HG03159 (cell line): ENCODE data around the gene IMMP2L.

ENCODE experiments used
- ATAC-seq: cut with Tn5 transposase; IDR thresholded peaks from one replicate; pipeline ENCODE4 v1.9.1; 2021; ENCODE audit warnings: mild to moderate bottlenecking, moderate library complexity; ENCODE audit not compliant: unreplicated experiment

The IMMP2L gene

DNA sequence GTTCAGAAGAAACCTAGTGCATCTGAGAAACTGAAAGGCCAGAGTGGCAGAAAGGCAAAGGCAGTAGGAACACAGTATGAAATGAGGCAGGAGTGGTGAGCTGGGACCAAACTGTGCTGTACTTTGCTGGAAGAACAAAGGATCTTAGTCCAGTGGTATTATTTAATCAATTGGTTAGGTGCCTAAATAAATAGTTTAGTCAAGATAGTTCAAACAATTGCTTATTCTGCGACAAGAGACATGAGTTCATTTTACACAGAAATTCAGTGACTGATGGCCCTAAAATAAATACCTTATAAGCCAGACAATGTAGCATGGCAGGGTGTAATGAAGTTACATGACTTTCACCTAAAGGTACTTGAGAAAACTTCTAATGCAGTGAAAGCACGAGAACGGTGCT is 653.2 kb downstream of the IMMP2L start:
- no peak for ATAC-seq

DNA sequence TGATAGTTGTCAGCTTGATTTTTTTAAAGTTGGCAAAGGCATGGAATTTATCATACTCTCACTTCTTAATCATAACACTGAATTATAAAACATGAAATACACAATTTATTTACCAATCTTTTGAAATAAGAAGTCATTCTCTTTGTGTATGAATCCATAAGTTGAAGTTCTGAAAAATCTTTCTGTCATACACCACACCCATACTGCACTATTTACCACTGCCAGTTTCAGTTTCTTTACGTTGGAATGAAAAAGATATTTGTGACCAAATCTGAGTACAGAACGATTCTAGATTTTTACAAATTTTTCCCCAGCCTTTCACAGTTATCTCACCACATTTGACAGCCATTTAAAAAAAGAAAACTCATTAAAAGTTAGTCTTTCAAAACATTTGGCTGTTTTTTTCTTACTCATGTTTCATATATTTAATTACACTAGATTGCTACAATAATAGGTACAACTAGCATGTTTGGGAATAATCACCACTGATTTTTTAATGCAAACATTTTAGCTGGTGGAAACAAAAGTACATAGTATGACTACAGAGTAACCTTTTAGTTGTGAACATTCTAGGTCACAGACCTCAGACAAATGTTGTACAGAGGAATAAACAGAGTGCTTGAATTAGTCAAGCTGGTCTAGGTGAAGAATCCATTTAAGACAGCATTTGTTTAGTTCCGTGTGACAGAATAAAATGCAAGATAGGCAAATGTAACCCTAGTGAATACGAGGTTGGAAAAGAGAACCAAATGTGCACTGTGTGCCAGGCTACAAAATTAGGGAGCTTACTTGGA is 656.3 kb downstream of the IMMP2L start:
- no peak for ATAC-seq

GRCh38 chr7:110898516-110898915 is 663.8 kb downstream of the IMMP2L start:
- no peak for ATAC-seq

DNA sequence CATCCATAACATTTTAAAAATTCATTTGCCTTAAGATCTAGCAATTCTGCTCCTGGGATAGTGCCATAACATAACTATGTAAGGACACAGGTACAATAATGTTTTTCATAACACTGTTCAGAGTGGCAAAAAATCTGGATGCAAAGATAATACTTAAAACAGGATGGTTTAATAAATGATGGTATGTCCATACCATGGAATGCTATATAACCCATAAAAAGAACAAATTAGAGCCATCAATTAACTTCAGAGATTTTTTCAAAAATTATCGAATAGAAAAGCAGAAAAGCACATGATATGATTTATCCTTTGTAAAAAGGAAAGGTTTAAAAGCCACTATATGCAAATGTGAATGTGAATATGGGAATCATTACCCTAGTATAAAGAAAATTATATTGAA is 664.8 kb downstream of the IMMP2L start:
- ATAC-seq: no peak

DNA sequence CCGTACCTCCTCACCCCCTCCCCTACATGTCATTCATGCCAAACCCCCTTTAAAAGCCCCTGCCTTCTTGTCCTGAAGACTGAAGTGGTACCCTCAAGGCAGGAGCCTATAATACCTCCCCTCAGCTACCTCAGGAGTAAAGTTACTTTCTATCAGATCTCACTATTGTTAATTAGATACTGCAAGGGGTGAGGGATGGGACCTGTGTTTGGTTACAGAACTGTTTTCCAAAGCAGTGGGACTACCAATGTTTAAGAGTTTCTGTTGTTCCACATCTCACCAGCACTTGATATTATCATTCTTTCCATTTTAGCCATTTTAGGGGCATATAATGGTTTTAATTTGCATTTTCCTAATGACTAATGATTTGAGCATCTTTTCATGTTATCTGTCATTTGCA is 668.2 kb downstream of the IMMP2L start:
- ATAC-seq: no peak

DNA sequence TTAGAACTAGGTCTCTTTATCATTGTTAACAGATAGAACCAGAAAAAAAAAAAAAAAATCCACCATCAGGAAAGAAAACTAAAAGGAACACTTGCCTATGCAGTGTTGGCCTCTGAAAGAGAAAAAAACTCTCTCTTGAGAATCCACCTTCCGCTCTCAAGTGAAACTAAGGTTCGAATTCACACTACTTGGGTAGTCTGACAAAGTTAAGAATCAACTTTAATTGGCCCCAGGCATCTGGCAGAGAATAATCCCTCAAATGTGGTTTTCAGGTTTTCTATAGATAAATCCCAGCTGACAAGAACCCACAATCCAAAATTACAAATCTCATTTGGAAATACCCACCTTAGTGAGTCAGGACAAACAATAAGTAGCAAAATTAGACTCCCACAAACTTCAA is 671.1 kb downstream of the IMMP2L start:
- no peak for ATAC-seq

DNA sequence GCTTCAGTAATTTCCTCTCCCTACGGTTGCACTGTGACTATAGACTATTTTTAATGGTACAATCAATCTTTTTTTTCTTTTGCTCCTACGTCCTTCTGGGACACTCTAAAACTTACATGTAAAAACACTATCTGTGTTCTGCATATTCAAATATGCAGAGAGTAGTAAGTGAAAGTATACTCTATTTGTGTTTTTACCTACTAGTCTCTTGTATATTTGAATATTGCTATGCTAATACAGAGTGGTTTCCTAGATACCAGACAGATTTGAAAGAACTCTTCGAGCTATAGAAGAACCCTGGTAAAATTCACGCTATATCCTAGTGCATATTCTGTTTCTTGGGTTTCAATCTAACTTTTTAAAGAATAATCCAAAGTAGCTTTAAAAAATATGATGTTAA is 672.2 kb downstream of the IMMP2L start:
- ATAC-seq: no peak

DNA sequence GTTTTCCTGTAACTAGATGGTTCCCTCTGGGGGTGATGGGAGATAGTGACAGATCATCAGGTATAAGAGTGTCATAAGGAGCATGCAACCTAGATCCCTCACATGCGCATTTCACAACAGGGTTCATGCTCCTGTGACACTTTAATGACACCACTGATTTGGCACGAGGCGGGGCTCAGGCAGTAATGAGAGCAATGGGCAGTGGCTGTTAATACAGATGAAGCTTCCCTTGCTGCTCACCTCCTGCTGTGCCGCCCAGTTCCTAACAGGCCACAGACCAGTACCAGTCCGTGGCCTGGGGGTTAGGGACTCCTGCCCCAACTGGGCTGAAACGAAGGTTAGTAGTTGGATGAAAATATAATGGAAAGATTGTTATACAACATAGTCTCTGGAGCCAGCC is 673.0 kb downstream of the IMMP2L start:
- ATAC-seq: no peak

- no peak for ATAC-seq
Observed at GRCh38 chr7:110888641-110889040, 673.7 kb downstream of the IMMP2L start.

DNA sequence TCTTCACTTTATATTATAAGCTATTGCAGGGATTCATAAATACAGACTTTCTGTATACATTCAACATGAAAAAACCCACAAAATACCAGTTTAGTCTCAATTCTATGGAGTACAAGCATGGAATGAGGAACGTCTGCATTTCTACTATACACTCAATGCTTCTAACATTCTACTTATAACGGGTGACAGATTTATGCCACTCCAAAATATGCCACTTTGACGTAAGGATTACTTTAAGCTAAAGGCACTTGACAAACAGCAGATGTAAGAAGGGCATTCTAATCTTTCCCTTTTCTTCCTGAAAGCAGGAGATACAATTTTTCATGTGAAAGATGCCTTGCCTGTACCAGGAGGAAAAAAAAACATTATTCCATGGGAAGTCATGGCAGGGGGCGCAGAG is 676.8 kb downstream of the IMMP2L start:
- no peak for ATAC-seq

DNA sequence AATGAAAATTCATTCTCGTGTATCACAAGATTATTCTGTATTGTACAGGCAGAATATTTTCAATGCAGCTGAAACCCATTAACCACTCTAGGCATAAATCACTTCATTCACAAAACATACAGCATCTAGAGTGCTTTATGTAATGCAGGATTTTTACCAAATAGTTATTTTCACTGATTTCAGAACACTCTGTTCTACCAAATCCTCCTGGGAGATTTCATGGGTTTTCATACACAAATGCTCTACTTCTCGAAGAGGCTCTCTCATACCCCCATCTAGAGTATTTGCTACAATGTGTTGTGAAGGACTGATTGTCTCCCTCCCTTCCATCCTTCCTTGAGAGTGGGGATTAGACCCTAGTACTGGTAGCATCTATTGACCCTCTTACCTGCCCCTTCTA is 680.6 kb downstream of the IMMP2L start:
- ATAC-seq: no peak

GRCh38 chr7:110880971-110881370 is 681.3 kb downstream of the IMMP2L start:
- ATAC-seq: no peak

DNA sequence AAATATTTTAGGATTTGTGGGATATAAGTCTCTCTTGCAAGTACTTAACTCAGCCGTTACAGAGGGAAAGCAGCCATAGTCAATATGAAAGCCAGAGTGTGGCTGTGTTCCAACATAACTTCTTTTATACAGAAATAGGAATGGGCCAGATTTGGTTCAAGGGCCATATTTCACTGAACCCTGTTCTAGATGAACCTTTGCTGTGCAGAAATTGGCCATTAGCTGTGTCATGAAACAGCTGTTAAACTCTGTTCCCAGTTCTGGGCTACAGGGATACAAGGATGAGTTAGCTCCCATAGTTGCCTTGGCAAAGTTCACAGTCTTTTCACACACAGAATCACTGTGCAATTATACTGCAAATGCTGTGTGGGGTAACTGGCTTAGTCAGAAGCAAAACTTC is 685.3 kb downstream of the IMMP2L start:
- no peak for ATAC-seq

DNA sequence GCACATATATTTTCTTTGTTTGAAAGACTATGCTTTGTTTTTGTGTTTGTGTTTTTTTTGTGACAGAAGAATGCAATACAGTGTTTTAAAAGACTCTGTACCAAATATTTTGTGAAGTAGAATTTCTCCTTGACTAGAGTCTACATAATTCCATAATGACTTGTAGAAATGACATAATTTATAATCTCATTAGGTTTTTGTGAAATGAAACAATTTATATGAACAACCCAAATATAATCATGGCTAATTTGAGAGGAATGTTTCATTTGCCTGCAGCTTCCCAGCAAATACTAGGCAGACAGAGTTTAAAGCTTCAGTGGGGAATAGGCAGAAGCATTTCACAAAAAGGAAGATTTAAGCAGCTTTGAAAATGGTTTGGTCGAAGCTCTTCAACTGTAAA is 686.9 kb downstream of the IMMP2L start:
- ATAC-seq: no peak

DNA sequence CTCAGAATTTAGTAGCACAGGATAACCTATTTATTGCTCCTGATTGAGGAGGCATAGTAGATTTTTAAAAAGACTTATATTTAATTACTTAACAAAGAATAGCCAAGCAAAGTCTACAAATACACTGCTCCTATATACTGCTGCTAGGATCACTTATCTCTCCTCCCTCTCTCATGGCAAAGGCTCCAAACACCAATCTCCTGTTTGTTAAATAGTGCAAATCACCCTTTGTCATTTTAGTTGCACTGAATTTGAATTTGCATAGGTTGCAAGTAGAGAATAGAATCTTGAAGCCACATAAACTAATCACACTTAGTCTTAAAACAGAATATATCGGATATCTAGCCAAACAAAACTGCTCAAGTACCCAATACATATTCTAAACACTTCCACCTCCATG is 690.4 kb downstream of the IMMP2L start:
- no peak for ATAC-seq

DNA sequence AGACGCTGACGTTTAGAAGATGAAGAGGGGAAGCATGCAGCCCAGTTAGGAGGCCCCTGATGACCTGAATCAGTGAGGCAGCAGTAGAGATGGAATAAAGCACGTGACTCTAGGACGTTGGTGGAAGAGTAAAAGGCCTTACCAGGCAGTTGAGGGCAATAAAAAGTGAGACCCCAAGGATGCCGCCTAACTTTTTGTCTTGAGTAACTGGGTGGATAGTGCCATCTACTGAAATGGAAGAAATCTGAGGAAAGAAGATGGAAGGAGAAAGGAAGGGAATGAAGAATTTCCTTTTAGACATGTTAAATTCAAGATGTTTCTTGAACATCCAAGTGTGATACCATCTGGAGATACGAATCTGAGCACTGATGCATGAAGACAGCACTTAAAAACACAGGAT is 691.4 kb downstream of the IMMP2L start:
- ATAC-seq: no peak

GRCh38 chr7:110868458-110868857 is 693.8 kb downstream of the IMMP2L start:
- ATAC-seq: no peak

GRCh38 chr7:110867771-110868170 is 694.5 kb downstream of the IMMP2L start:
- no peak for ATAC-seq

GRCh38 chr7:110863258-110863657 is 699.0 kb downstream of the IMMP2L start:
- ATAC-seq: no peak

- no peak for ATAC-seq
Observed at GRCh38 chr7:110861163-110861562, 701.1 kb downstream of the IMMP2L start.

DNA sequence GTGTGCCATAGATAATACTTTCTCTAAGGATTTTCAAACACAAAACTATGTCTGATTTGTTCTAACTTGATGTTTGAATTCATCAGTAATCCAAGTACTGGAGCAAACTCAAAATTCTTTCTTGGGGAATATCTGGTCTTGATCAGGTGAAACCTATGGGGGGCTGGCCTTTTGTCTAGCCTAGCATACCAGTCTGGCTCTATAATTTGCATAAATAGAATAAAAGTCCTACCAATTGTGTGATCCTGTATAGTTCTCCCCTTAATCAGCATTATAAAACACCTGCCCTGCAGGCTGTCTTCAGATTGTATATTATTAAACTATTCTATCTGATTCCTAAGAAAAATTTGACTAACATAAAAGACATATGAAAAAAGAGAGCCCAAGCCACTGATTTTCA is 705.2 kb downstream of the IMMP2L start:
- no peak for ATAC-seq

- no peak for ATAC-seq
Observed at GRCh38 chr7:110856704-110857103, 705.6 kb downstream of the IMMP2L start.

DNA sequence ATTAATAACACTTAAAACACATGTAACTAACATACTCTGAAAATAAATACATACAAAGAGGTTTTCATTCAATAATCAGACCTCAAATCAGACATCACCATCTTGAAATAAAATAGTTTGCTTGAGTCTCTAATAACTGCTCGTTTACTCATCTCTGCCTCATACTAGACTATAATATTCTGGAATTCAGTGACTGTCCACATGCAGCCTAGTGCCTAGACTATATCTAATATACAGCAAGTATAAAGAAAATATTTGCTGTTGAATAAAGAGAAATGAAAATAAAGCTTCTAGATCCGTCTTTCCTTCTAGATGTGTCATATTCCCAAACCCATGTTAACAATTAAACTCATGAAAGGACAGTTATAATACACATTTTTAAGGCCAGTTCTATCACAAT is 707.6 kb downstream of the IMMP2L start:
- ATAC-seq: no peak
